Activated CD8-positive, alpha-beta memory T cell treated with anti-CD3 and anti-CD28 coated beads, Interleukin-2, amount 10 ng/mL, durations not matched to agents 7 days and 5 days (primary cell): Measurements from ENCODE around the gene GPHB5. TPM values are rescaled to one million over a fixed set of nuclear protein-coding genes. Genes with fewer than 3 reads are reported as not detected.
"Not testable (repeated sequence)": the region's sequence is repeated elsewhere in the genome, so short reads cannot be mapped to it uniquely, and the experiment has no call there.

ENCODE experiments used
- ATAC-seq: fragments of 150-1000 bp; cut with Tn5 transposase; one replicate; pipeline ENCODE4 v1.10.0; 2021; ENCODE audit warnings: moderate library complexity
- CTCF ChIA-PET: fragments of 350-600 bp; sonication (Branson Sonifier 250); formaldehyde crosslinking; loops from one replicate; lab custom pipeline; 2021; ENCODE audit warnings: antibody characterized with exemption; lab: Charles Lee
- DNase-seq: peaks from one replicate; pipeline ENCODE4 v3.0.0-alpha.2; 2020
- H3K27ac Mint-ChIP-seq: one replicate; pipeline ENCODE4 v1.8.0; 2021; ENCODE audit warnings: mild to moderate bottlenecking, mixed read lengths
- H3K27me3 Mint-ChIP-seq: one replicate; pipeline ENCODE4 v1.8.0; 2021; ENCODE audit warnings: mixed read lengths
- H3K36me3 Mint-ChIP-seq: one replicate; pipeline ENCODE4 v1.8.0; 2021; ENCODE audit warnings: mild to moderate bottlenecking, mixed read lengths
- H3K4me1 Mint-ChIP-seq: one replicate; pipeline ENCODE4 v1.8.0; 2021; ENCODE audit warnings: mixed read lengths
- H3K4me3 Mint-ChIP-seq: one replicate; pipeline ENCODE4 v1.8.0; 2021; ENCODE audit warnings: mild to moderate bottlenecking, moderate library complexity, mixed read lengths
- H3K9me3 Mint-ChIP-seq: one replicate; pipeline ENCODE4 v1.8.0; 2022; ENCODE audit warnings: low read depth, mixed read lengths
- total RNA-seq, 2 experiments: library from RNA; stranded (reverse); gene quantifications; one replicate each; pipeline ENCODE4 v1.2.3, GENCODE V29; 2021

Gene GPHB5
- total RNA-seq, 2 experiments from 2014 or later: not detected

DNA sequence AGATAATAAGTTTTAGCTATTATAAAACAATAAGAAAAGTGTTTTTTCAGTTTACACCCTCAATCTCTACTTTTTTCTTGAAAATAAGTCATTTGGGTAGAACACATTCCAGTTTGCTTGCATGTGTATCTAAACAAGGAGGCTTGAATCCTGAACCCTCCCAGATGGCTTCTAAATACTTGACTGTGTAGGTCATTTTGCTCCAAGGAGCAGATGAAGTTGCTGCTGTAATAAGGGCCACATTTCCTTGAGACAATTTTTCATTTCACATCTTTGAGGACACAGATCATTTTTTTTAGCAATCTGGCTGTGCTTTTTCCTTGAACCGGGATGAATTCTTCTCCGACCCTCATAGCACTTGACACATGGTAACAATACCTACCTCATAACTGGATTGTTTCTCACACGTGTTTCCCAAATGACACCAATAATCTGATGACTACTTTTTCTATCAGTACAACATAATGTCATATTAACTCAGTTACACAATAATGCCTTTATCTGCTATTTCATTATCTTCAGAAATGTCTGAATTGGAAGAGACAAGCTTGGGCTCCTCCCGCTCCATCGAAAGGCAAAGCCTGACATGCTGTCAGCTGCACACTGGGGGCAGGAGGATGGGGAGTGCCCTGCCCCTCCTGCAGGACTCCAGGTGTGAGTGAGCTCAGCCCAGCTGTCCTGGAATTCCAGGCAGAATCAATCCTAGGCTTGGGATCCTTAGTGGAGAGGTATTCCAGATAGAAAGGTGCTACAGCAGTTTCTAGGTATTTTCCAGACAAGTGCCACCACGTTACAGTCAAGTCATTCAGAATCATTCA is 30.9 kb downstream of the GPHB5 start:
- Mint-ChIP-seq H3K27ac (no peak overlapping the region), H3K4me1 (peaks cover 8% of the 10 kb centered on the region), H3K27me3 (peaks cover 11% of the 10 kb centered on the region), H3K4me3 (no peak overlapping the region), H3K9me3 (no peaks in the 10 kb centered on the region), H3K36me3 (no peaks in the 10 kb centered on the region)
- ATAC-seq (no peak), DNase-seq (no peak)
- CTCF ChIA-PET: interaction anchor here (0.7 kb wide), 1 partner anchor 1017 kb away, joined by 3 read pairs; no protein-coding TSS in a partner anchor

DNA sequence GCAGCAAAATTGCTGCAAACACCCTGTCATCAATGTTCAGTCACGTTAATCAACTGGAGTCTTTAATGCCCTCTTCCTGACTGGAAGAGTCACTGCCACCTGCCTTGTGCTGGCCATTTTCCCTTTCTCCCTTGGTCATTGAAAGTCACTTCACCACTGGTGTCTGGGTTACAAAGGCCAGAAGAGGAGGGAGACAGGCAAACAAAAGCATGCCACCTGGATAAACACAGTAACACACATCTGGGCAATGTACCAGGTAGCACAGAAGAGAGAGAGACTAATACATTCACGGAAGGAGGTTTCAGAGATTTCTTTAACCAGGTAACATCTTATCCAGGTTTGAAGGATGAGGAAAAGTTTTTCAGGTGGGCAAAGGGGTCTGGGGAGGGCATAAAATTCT is 32.7 kb downstream of the GPHB5 start:
- H3K27me3 Mint-ChIP-seq: peaks cover 6% of the 10 kb centered on the region
- H3K4me1 Mint-ChIP-seq: peaks cover 8% of the 10 kb centered on the region
- no peak overlapping the region for H3K27ac Mint-ChIP-seq
- ATAC-seq: no peak
- H3K9me3 Mint-ChIP-seq: no peaks in the 10 kb centered on the region
- H3K4me3 Mint-ChIP-seq: no peak overlapping the region
- CTCF ChIA-PET: no interaction called here
- no peak for DNase-seq
- no peaks in the 10 kb centered on the region for H3K36me3 Mint-ChIP-seq

DNA sequence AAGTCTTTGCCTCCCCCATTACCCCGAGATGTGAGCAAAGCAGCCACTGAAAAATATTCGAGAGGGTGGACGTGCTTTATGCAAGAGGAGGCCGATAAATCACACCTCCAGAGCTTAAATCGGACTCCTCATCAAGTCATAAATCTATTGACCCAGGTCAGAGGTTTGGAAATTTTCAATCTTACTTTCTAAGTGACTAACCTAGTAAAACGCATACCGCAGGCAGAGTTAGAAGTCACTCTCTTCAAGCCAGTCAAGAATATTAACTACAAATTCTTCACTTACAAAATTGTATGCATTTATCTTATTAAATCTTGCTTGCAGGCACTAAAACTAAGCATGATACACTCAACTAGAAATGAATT is 34.9 kb downstream of the GPHB5 start:
- no peak overlapping the region for H3K4me3 Mint-ChIP-seq
- CTCF ChIA-PET: interaction anchor here (0.7 to 1.6 kb wide), 3 partner anchors 9 to 508 kb away, joined by 3 to 7 read pairs (median 4); no protein-coding TSS in a partner anchor
- H3K9me3 Mint-ChIP-seq: no peaks in the 10 kb centered on the region
- peaks cover 2% of the 10 kb centered on the region for H3K27me3 Mint-ChIP-seq
- H3K27ac Mint-ChIP-seq: no peak overlapping the region
- no peak for DNase-seq
- H3K36me3 Mint-ChIP-seq: no peaks in the 10 kb centered on the region
- ATAC-seq: peak; percentile 47
- H3K4me1 Mint-ChIP-seq: peaks cover 2% of the 10 kb centered on the region

DNA sequence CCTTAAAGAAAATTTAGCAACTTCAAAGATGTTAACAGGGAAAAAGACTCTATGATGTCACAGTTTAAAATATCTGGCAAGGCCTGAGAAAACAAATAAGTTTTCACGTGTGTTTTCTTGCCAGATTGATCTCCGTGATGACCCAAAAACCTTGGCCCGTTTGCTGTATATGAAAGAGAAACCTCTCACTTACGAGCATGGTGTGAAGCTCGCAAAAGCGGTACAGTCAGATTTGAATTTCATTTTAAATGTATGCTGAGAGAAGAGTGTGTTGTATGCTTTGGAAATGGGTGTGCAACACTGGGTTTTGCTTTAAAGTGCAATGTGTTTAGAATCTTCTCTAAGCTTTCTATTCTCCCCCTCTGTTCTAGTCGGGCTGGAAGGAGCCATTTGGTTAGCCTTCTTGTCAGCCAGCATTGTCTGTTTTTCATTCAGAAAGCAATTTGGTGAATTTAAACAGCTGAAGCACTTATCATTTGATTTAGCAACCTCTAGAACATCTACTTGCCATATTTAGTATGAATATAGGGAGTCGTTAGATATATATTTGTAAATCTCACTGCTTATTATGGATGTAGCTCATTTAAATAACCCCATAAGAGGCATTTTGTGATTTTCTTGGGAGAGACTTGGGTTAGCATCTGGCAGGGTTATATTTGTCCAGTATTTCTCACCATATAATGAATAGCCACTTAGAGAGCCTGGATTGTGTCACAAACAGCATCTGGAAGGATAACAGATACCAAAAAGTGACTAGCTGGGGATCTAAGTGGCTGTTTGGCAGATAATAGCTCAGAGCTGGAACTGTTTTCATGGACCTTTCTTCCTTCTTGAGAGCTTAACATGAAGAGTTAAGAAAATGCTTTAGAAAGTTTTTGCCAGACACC is 35.5 kb downstream of the GPHB5 start:
- DNase-seq: peak; percentile 56

DNA sequence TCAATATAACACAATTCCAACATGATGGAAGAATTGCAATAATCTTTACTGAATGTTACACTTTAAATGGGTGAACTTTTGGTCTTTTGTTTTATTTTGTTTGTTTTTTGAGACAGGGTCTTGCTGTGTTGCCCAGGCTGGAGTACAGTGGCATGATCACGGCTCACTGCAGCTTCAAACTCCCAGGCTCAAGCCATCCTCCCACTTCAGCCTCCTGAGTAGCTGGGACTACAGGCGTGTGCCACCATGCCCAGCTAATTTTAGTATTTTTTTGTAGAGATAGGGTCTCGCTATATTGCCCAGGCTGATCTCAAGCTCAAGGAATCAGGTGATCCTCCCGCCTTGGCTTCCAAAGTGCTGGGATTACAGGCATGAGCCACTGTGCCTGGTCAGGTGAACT is 38.8 kb downstream of the GPHB5 start:
- CTCF ChIA-PET: interaction anchor here (0.6 to 1.5 kb wide), 3 partner anchors 11 to 50 kb away, joined by 3 to 4 read pairs (median 4); no protein-coding TSS in a partner anchor
- not testable (repeated sequence) for H3K27ac Mint-ChIP-seq, H3K36me3 Mint-ChIP-seq, ATAC-seq, H3K27me3 Mint-ChIP-seq, H3K4me3 Mint-ChIP-seq, H3K9me3 Mint-ChIP-seq, DNase-seq, H3K4me1 Mint-ChIP-seq

More for the DNA sequence above, 35.5 kb downstream of the GPHB5 start:
- peak; percentile 83 for ATAC-seq
- no peak overlapping the region for H3K4me3 Mint-ChIP-seq
- CTCF ChIA-PET: interaction anchor here (0.7 to 1.6 kb wide), 3 partner anchors 13 to 508 kb away, joined by 3 to 7 read pairs (median 4); no protein-coding TSS in a partner anchor
- no peaks in the 10 kb centered on the region for H3K36me3 Mint-ChIP-seq
- no peaks in the 10 kb centered on the region for H3K4me1 Mint-ChIP-seq
- H3K9me3 Mint-ChIP-seq: no peaks in the 10 kb centered on the region
- no peak overlapping the region for H3K27ac Mint-ChIP-seq
- no peaks in the 10 kb centered on the region for H3K27me3 Mint-ChIP-seq

DNA sequence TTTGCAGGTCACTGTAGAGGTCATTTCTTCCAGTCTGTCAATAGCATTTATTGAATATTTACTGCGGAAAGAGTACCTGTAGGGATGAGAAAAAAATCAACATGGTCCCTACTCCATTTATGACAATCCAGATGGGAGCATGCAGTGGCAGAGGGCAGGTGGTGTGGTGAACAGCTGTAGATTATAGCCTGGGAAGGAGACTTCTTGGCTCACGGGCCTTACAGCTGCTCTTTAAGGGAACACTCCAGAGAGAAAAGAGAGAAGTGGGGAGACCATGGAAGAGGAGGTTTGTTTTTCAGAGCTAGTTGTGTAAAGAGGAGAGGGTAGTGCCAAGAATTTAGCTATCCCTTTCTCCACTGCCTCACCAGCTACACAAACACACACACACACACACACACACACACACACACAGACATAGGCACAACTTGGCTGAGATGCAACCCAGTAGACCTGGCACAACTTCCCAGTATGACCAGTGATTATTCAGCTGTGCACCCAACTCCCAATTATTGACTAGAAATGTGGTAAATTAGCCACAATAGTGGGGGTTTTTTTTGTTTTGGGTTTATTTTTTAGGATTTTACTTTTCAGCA is 41.0 kb downstream of the GPHB5 start:
- DNase-seq (no peak), ATAC-seq (no peak)
- H3K9me3 Mint-ChIP-seq: no peaks in the 10 kb centered on the region
- H3K27me3 Mint-ChIP-seq: no peaks in the 10 kb centered on the region
- no peak overlapping the region for H3K27ac Mint-ChIP-seq
- no peak overlapping the region for H3K4me3 Mint-ChIP-seq
- H3K36me3 Mint-ChIP-seq: no peaks in the 10 kb centered on the region
- H3K4me1 Mint-ChIP-seq: no peaks in the 10 kb centered on the region
- CTCF ChIA-PET: interaction anchor here (0.9 to 1.8 kb wide), 5 partner anchors 12 to 1098 kb away, joined by 3 to 7 read pairs (median 4); no protein-coding TSS in a partner anchor

- H3K4me3 Mint-ChIP-seq: no peak overlapping the region
- peak; percentile 66 for ATAC-seq
- no peaks in the 10 kb centered on the region for H3K36me3 Mint-ChIP-seq
- DNase-seq: no peak
- H3K9me3 Mint-ChIP-seq: no peaks in the 10 kb centered on the region
- no peak overlapping the region for H3K27ac Mint-ChIP-seq
- CTCF ChIA-PET: interaction anchor here (0.9 to 1.8 kb wide), 5 partner anchors 13 to 1097 kb away, joined by 3 to 7 read pairs (median 4); no protein-coding TSS in a partner anchor
- peaks cover 3% of the 10 kb centered on the region for H3K27me3 Mint-ChIP-seq
- H3K4me1 Mint-ChIP-seq: no peaks in the 10 kb centered on the region
These were observed 42.0 kb downstream of the GPHB5 start for GRCh38 chr14:63276492-63277342.

DNA sequence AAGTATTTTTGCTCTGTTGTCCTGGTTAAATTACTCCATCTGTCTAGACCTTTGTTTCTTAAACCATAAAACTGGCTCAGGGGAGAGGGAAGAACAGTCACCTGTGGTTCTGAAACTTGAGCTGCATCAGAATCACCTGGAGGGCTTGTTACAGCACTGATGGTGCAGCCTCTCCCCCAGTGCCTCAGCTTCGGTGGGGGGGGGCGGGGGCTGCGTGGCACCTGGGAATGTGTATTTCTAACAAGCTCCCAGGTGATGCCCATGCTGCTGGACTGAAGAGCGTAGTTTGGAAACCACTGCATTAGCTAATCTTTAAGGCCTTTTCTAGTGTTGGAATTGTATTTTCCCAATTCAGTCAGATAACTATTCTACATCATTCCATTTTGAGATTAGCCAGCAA is 42.7 kb downstream of the GPHB5 start:
- H3K27ac Mint-ChIP-seq: no peak overlapping the region
- CTCF ChIA-PET: interaction anchor here (1.2 to 1.8 kb wide), 3 partner anchors 8 to 101 kb away, joined by 3 to 7 read pairs (median 4); no protein-coding TSS in a partner anchor
- DNase-seq (no peak), ATAC-seq (no peak)
- no peaks in the 10 kb centered on the region for H3K9me3 Mint-ChIP-seq
- no peaks in the 10 kb centered on the region for H3K36me3 Mint-ChIP-seq
- no peaks in the 10 kb centered on the region for H3K4me1 Mint-ChIP-seq
- H3K27me3 Mint-ChIP-seq: peaks cover 5% of the 10 kb centered on the region
- no peak overlapping the region for H3K4me3 Mint-ChIP-seq

GRCh38 chr14:63275611-63276010 is 43.1 kb downstream of the GPHB5 start:
- Mint-ChIP-seq H3K27ac (no peak overlapping the region), H3K36me3 (no peaks in the 10 kb centered on the region), H3K27me3 (peaks cover 5% of the 10 kb centered on the region), H3K4me3 (no peak overlapping the region), H3K4me1 (no peaks in the 10 kb centered on the region), H3K9me3 (no peaks in the 10 kb centered on the region)
- no peak for DNase-seq
- ATAC-seq: no peak
- CTCF ChIA-PET: interaction anchor here (1.8 kb wide), 2 partner anchors 9 to 101 kb away, joined by 4 to 7 read pairs; no protein-coding TSS in a partner anchor

GRCh38 chr14:63273717-63274655 is 44.7 kb downstream of the GPHB5 start:
- Mint-ChIP-seq H3K4me1 (no peaks in the 10 kb centered on the region), H3K9me3 (no peaks in the 10 kb centered on the region), H3K27me3 (peaks cover 10% of the 10 kb centered on the region), H3K36me3 (no peaks in the 10 kb centered on the region), H3K4me3 (no peak overlapping the region), H3K27ac (no peak overlapping the region)
- ATAC-seq (no peak), DNase-seq (no peak)
- CTCF ChIA-PET: interaction anchor here (1.8 kb wide), 1 partner anchor 10 kb away, joined by 4 read pairs; no protein-coding TSS in a partner anchor

GRCh38 chr14:63273129-63273528 is 45.6 kb downstream of the GPHB5 start:
- no peak for DNase-seq
- H3K4me3 Mint-ChIP-seq: no peak overlapping the region
- no peaks in the 10 kb centered on the region for H3K9me3 Mint-ChIP-seq
- peaks cover 15% of the 10 kb centered on the region for H3K27me3 Mint-ChIP-seq
- no peak overlapping the region for H3K27ac Mint-ChIP-seq
- no peaks in the 10 kb centered on the region for H3K36me3 Mint-ChIP-seq
- H3K4me1 Mint-ChIP-seq: no peaks in the 10 kb centered on the region
- CTCF ChIA-PET: no interaction called here
- ATAC-seq: no peak
